T-helper 2 cell treated with Interferon-gamma antibody and Interleukin-4, amounts not matched to agents 100 ng/mL and 5 ng/mL, for 36 hours (primary cell): ENCODE data around the gene ABHD6. TPM values are rescaled to one million over a fixed set of nuclear protein-coding genes. Genes with fewer than 3 reads are reported as not detected.
"Not testable (repeated sequence)": the region's sequence is repeated elsewhere in the genome, so short reads cannot be mapped to it uniquely, and the experiment has no call there.

ENCODE experiments used
- intact Hi-C: fragments of 100-400 bp; cut with micrococcal nuclease; formaldehyde crosslinking; loops from one replicate; pipeline ENCODE4 v1.15.1; 2023
- total RNA-seq: library from RNA; stranded (reverse); gene quantifications from 2 replicates; pipeline ENCODE4 v1.2.3, GENCODE V29; 2022

ABHD6 gene
- total RNA-seq, 1 donor from 2014 or later, result 8.5 TPM

DNA sequence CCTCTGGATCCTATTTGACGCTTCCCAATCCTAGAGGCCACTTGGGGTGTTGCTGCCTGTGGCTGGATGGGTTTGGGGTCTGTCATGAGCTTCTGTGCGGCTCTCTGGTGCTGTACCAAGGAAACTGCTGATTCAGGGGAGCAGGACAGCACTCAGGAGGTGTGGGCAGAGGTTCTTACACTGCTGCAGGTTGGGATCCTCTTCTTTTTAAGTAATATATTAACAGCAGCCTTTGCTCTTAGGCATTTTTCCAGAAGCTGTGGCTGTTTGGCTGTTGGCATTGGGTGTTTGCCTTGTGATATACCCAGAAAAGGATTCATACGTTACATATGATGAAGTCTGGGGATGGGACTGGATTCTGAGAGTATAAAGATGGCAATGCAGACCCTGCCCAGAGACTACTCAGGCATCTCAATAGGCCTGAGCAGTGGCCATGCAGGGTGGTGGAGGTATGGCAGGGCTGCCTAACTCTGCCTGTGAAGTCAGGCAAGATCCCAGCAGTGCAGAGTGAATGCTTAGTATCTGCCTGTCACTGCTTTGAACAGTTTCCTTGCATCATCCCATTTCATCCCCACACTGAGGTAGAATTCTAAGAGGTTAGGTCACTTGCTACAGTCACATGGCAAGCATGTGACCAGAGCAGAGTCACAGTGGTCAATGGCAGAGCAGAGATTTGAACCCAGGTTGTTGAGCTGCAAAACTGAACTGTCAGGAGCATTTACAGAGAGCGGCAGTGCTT, 3.9 kb downstream of the ABHD6 start:
- intact Hi-C loops, result no loop called here

DNA sequence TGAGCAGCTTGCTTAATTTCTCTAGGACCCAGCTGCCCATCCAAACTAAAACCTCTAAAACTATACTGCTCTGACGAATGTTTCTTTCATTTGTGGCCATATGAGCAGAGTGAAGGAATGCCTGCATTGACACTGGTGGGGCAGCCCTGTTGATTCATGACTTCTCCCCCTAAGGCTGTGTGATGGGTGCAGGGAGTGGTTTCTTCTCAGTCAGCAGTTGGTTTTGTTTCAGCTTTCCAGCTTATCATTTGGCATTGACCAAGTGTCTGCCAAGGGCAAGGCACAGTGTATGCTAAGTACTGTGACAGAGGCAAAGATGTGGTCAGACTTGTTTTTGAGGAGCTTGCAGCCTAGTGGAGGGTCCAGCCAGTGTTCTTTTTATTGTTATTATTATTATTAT, 4.7 kb downstream of the ABHD6 start:
- intact Hi-C loops, result no loop called here

DNA sequence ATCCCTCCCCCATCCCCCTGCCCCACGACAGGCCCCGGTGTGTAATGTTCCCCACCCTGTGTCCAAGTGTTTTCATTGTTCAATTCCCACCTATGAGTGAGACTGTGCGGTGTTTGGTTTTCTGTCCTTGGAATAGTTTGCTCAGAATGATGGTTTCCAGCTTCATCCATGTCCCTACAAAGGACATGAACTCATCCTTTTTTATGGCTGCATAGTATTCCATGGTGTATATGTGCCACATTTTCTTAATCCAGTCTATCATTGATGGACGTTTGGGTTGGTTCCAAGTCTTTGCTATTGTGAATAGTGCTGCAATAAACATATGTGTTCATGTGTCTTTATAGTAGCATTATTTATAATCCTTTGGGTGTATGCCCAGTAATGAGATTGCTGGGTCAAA, 5.3 kb downstream of the ABHD6 start:
- intact Hi-C loops, result not testable (repeated sequence)

GRCh38 chr3:58243976-58244585, 6.5 kb downstream of the ABHD6 start:
- intact Hi-C loops, result no loop called here

GRCh38 chr3:58246148-58247047, 8.8 kb downstream of the ABHD6 start:
- intact Hi-C loops, result no loop called here

DNA sequence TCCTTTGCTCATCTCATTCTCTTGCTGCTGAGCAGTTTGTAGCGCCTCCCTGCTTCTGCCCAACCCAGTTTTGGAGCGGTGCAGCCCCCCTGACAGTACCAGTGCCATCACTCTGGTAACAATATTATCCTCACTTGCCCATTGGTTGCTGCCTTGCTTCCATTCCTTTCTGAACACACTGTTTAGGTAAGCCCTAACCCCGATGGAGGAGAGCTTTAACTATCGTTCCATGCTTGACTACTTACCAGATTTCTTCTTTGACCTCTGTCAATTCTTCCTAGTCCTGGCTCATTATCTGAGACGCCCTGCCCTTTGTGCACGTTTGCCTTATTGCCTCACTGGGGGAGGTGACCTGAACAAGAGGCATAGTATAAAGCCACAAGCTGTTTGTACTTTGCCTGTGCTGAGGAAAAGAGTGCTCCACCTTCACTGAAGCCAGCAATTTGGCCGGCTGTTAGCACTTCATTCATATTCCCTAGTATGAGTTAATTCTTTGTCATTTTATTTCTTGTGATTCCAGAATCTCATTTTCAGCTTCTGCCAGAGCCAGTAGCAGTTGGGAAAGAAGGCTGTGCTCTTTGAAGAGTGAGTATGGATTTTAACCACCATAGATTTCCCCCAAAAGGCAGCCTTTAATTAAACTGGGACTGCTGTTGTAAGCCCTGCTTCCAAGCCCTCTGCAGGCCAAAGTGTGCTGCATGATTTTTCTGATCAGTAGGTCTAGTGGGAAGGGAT, 11.9 kb downstream of the ABHD6 start:
- intact Hi-C loops, result no loop called here

DNA sequence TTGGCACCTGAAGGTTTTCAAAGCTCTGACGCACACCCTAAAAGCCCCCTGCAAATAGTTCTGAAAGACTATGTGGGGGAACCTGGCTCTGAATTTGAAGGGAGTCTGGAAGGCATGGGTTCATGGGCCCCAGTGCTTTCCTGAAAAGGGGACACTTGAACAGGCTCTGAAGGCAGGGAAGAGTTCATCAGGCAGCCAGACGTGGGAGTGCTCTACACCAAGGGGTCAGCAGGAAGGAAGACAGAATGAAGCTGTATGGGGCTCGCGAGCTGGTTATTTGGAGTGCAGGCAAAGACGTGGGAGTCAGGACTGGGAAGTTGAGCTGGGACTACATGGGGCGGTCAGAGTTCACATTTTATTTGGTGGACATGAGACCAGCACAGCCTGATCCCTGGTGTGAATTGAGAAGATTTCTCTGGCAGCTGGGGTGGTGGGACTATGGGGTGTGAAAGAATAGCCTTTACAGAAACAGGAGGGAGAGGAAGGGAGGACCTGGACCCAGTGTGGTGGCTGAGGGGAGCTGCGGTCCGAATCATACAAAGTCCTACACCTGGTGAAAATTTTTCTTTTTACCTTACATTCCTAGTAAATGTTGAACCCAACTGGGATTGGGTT, 12.6 kb downstream of the ABHD6 start:
- intact Hi-C loops, result no loop called here

- intact Hi-C loops, result no loop called here
These were observed 14.0 kb downstream of the ABHD6 start for GRCh38 chr3:58251631-58252035.

GRCh38 chr3:58254144-58254543, 16.6 kb downstream of the ABHD6 start:
- intact Hi-C loops, result no loop called here

DNA sequence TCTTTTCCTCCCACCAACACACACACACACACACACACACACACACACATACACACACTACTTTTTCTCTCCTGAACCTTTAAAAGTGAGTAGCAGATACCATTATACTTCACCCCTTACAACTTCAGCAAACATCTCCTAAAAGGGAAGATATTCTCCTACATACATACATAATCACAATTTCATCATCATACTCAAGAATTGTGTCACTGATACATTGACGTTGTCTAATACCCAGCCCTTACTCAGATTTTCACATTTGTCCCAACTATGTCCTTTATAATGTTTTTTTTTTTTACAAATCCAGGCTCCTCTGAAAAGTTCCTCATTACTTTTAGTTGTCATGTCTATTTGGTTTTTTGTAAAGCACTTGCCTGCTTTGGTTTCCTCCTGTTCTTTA, 18.5 kb downstream of the ABHD6 start:
- intact Hi-C loops, result no loop called here

GRCh38 chr3:58256511-58256910, 18.9 kb downstream of the ABHD6 start:
- intact Hi-C loops, result no loop called here

- intact Hi-C loops, result no loop called here
These were observed 20.9 kb downstream of the ABHD6 start for GRCh38 chr3:58258392-58259055.

GRCh38 chr3:58260261-58260731, 22.7 kb downstream of the ABHD6 start:
- intact Hi-C loops, result no loop called here

DNA sequence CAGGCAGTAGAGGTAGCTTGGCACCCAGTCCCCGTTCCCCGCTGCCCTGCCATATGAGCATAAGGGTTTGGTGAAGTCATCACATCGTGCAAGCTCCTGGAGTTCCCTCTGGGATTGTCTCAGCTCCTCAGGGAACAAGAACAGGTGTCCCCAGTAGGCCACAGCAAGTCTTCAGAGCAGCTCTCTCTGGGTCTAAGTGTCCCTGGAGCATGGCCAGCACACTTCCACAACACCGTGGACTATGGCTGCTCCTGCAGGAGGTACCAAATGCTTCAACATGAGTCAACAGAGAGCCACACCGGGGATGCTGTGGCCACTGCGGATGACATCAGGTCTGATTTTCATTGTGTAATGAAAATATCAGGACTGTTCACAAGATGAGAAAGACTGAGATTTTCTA, 23.1 kb downstream of the ABHD6 start:
- intact Hi-C loops, result no loop called here

- intact Hi-C loops, result no loop called here
These were observed 24.5 kb downstream of the ABHD6 start for GRCh38 chr3:58261954-58262666.

DNA sequence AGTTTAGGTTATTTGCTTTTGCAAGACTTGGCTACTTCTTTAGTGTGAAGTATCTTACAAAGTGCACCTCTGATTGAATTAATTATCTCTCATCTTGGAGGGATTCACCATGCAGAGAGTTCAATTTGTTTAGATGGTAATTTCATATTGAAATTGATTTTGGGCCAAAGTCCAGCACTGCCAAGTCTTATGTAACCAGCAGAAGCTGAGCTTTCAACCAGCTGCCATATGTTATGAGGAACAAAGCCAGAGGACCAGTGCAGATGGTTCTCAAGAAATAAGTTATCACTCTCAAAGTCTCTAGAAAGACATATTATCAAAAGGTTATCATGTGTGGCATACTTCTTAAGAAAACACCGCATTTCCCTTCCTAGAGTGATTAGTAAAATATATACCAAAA, 29.0 kb downstream of the ABHD6 start:
- intact Hi-C loops, result no loop called here

DNA sequence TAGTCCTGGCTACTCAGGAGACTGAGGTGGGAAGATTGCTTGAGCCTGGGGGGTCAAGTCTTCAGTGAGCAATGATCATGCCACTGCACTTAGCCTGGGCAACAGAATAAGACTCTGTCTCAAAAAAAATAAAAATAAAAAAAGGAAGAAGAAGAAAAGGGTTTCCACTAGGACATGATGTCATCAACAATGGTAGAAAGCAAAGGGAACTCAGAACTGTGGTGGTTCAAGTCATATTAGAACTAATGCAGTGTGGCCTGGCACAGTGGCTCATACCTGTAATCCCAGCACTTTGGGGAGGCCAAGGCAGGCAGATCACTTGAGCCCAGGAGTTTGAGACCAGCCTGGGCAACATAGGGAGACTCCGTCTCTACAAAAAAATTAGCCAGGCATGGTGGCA, 30.0 kb downstream of the ABHD6 start:
- intact Hi-C loops, result not testable (repeated sequence)

- intact Hi-C loops, result no loop called here
These were observed 31.8 kb downstream of the ABHD6 start for GRCh38 chr3:58269356-58269755.

DNA sequence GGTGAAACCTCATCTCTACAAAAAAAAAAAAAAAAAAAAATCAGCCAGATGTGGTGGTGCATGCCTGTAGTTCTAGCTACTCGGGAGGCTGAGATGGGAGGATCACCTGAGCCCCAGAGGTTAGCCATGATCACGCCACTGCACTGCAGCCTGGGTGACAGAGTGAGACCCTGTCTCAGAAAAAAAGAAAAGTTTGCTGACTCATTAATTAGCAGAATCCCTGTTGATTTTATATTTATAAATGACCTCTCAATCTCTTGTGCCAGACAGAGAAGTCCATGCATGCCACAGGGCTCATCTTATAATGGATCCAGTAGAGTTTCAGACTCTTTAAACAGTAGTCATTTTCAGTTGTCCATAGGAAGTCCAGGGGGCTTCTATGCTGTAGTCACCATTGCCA, 32.9 kb downstream of the ABHD6 start:
- intact Hi-C loops, result no loop called here
